Pancreas (tissue), 10 donors: ENCODE results near the gene SH3RF3. TPM values are rescaled to one million over a fixed set of nuclear protein-coding genes. Genes with fewer than 3 reads are reported as not detected.

Experiments
- ATAC-seq, 4 donors: fragments of 200-7000 bp; cut with Tn5 transposase; one replicate each; pipeline versions ENCODE4 v1.8.0 to v1.9.1; 2020; ENCODE audit warnings: mild to moderate bottlenecking in 4 of 4, moderate library complexity in 4 of 4
- DNase-seq, 6 donors: peaks; one replicate each; pipeline ENCODE4 v3.0.0-alpha.2; 2020
- FAIRE-seq: peaks from 2 replicates; lab custom pipeline; 2012; peaks lifted over from hg19 to GRCh38; lab: Jason Lieb, UNC
- H3K27ac ChIP-seq, 4 donors: fragments of 200-600 bp; sonication (generic); 1 replicate in 3 of 4; 2 replicates in 1 of 4; pipeline versions ENCODE4 v1.5.0 to v1.8.0; 2020
- H3K27me3 ChIP-seq, 4 donors: fragments of 200-600 bp; one replicate each; pipeline ENCODE4 v1.8.0; 2021
- H3K36me3 ChIP-seq, 3 donors: fragments of 200-600 bp; sonication (generic) in 1 of 3; one replicate each; pipeline versions ENCODE4 v1.5.0 to v1.8.0; 2020 to 2021
- H3K4me1 ChIP-seq, 3 donors: fragments of 200-600 bp; one replicate each; pipeline ENCODE4 v1.8.0; 2021
- H3K4me3 ChIP-seq, 4 donors: fragments of 200-600 bp; sonication (generic) in 2 of 4; one replicate each; pipeline versions ENCODE4 v1.5.0 to v1.8.0; 2020 to 2021
- H3K9me3 ChIP-seq, 4 donors: fragments of 200-600 bp; one replicate each; pipeline ENCODE4 v1.8.0; 2021
- CTCF ChIP-seq, 4 donors: fragments of 200-600 bp; sonication (generic) in 3 of 4; IDR thresholded peaks; one replicate each; pipeline versions ENCODE4 v1.5.0 to v1.8.0; 2021; ENCODE audit warnings: antibody characterized with exemption in 4 of 4
- WGBS, 2 donors: extraction: QIAGEN DNeasy Blood & Tissue Kit; methylation state at CpG; one replicate each; pipeline ENCODE4 v1.1.7; 2013; 5-methylcytosine and 5-hydroxymethylcytosine counted together
- intact Hi-C, 3 donors: fragments of 100-400 bp; cut with DNase I; formaldehyde crosslinking; loops; one replicate each; pipeline versions ENCODE4 v1.11.1 to v1.14.2; 2022
- polyA plus RNA-seq, 2 donors: library from polyadenylated mRNA; stranded (reverse); fragments of 200-250 nt; gene quantifications; one replicate each; pipeline ENCODE4 v1.2.3, GENCODE V29; 2013
- total RNA-seq, 6 donors: library from RNA; stranded (reverse); fragmentation: NEBNext Ultra II Directional in 4 of 6; extraction: Animal tissue kit (Norgen Biotek cat#: 25700) in 4 of 6; gene quantifications; one replicate each; pipeline versions ENCODE4 v1.2.1 to v1.2.4, GENCODE V29; 2021 to 2023
- donor health status: healthy with polysubstance abuse.
- donor health status: DM: no; HTN: no; CAD: no; lungs with moderate emphysema.
- donor health status: DM: no; HTN: no; CAD: no.
- donor health status: control.
- donor health status: control.
- donor health status: Bipolar disorder and iron deficiency.
- donor health status: DM: yes; HTN: yes; CAD: no.
- donor health status: DM: no; HTN: no; CAD: no.
- donor health status: DM: no; HTN: no; CAD: no.
- donor health status: DM: yes; HTN: yes; CAD: no.

The SH3RF3 gene
- total and polyA plus RNA-seq, 8 donors, result 1.1 to 3.5 (median 1.8) TPM

DNA sequence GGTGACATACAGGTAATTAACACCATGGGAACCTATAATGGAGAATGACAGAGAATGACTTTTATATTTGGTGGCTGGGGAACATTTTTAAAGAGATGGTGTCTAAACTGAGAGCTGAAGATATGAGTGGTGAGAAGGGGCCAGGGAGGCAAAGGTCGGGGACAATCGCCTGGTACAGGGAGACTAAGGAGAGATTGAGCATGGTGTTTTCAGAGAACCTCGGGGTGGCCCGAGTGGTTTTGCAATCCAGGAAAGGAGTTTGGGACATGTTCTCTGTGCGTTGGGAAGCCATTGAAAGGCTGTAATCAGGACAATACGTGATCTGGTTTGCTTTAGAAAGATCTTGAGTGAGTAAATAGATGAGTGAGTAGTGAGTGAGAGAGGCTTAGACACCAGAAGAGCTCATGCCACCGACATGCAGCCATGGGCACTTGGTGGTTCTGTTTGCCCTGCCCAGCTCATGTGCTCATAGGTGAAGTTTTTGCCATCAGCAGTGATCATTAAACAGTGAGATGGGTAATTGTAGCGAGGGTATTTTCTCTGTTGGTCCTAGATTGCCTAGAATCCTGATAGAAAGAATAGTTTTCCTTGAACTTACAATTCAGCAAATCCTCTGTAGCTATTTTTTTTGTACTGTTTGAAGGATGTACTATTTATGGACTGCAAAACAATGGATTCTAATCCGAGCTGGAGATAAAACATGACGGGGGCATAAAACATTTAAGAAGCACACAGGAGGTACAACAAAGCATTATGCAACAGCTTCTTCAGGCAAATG lies 114.7 kb downstream of the SH3RF3 start:
- DNase-seq (peak in 1 of 6 donors; percentile 27), FAIRE-seq (no peak), ATAC-seq (no peak)
- no peak for TF ChIP-seq CTCF (IDR thresholded peaks at IDR 0.05)
- WGBS, 2 donors, result 79 to 82% methylated on average over 10 of the region's 10 CpGs
- Histone ChIP-seq H3K36me3 (no peaks in the 10 kb centered on the region), H3K9me3 (no peaks in the 10 kb centered on the region), H3K27ac (peak overlapping the region in 2 of 4 donors; percentile 46 to 58), H3K4me1 (peaks cover 0 to 11% (median 3%) of the 10 kb centered on the region in 3 donors), H3K4me3 (no peak overlapping the region), H3K27me3 (no peaks in the 10 kb centered on the region)
- intact Hi-C loops, result no loop called here

DNA sequence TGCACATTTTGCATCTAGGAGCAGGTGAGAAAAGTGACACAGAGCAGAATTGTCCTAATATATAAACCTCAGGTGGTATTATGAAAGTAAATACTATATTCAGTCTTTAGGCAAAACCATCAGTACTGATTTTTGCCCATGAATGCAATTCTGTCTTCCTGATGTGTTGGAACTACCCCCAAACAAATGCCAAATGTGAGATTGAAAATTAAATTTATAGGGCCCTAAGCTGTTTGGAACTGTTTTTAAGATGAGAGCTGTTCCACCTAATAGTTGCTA lies 115.2 kb downstream of the SH3RF3 start:
- FAIRE-seq (no peak), DNase-seq (no peak), ATAC-seq (no peak)
- Histone ChIP-seq H3K36me3 (no peaks in the 10 kb centered on the region), H3K27me3 (no peaks in the 10 kb centered on the region), H3K4me1 (peaks cover 0 to 11% (median 3%) of the 10 kb centered on the region in 3 donors), H3K27ac (no peak overlapping the region), H3K9me3 (no peaks in the 10 kb centered on the region), H3K4me3 (no peak overlapping the region)
- intact Hi-C loops, result no loop called here
- TF ChIP-seq CTCF (IDR thresholded peaks at IDR 0.05), result no peak

- FAIRE-seq (no peak), DNase-seq (peak in 1 of 6 donors; percentile 33)
- 39 to 51% methylated on average over 4 of the region's 4 CpGs for WGBS, 2 donors
These were observed 115.9 kb downstream of the SH3RF3 start for GRCh38 chr2:109244750-109245382.

GRCh38 chr2:109246176-109246575 lies 117.2 kb downstream of the SH3RF3 start:
- H3K4me1 ChIP-seq, result peaks cover 0 to 11% (median 3%) of the 10 kb centered on the region in 3 donors
- DNase-seq, result no peak
- peaks cover 0 to 4% (median 0%) of the 10 kb centered on the region in 4 donors for H3K27me3 ChIP-seq
- ATAC-seq, result no peak
- no peak overlapping the region for H3K27ac ChIP-seq
- intact Hi-C loops, result no loop called here
- H3K4me3 ChIP-seq, result no peak overlapping the region
- no peak for TF ChIP-seq CTCF (IDR thresholded peaks at IDR 0.05)
- H3K36me3 ChIP-seq, result no peaks in the 10 kb centered on the region
- WGBS, 2 donors, result 89 to 91% methylated on average over 10 of the region's 10 CpGs
- no peaks in the 10 kb centered on the region for H3K9me3 ChIP-seq
- FAIRE-seq, result no peak

More at GRCh38 chr2:109244750-109245382, 115.9 kb downstream of the SH3RF3 start:
- TF ChIP-seq CTCF (IDR thresholded peaks at IDR 0.05), result no peak
- intact Hi-C loops, result no loop called here
- Histone ChIP-seq H3K9me3 (no peaks in the 10 kb centered on the region), H3K36me3 (no peaks in the 10 kb centered on the region), H3K4me3 (no peak overlapping the region), H3K27me3 (no peaks in the 10 kb centered on the region), H3K4me1 (peaks cover 0 to 11% (median 3%) of the 10 kb centered on the region in 3 donors), H3K27ac (no peak overlapping the region)
- peak in 2 of 4 donors; percentile 39 to 50 for ATAC-seq

- no peak for TF ChIP-seq CTCF (IDR thresholded peaks at IDR 0.05)
- intact Hi-C loops, result no loop called here
- Histone ChIP-seq H3K9me3 (no peaks in the 10 kb centered on the region), H3K4me1 (peaks cover 0 to 11% (median 3%) of the 10 kb centered on the region in 3 donors), H3K4me3 (no peak overlapping the region), H3K27me3 (peaks cover 0 to 4% (median 0%) of the 10 kb centered on the region in 4 donors), H3K36me3 (no peaks in the 10 kb centered on the region), H3K27ac (no peak overlapping the region)
- WGBS, 2 donors, result 85 to 89% methylated on average over 11 of the region's 11 CpGs
- FAIRE-seq, result no peak
- no peak for ATAC-seq
- peak in 1 of 6 donors; percentile 30 for DNase-seq
These were observed 117.6 kb downstream of the SH3RF3 start for GRCh38 chr2:109246616-109247015.
